NOMO-1 treated with dmso at 0.1 percent for 144 hours (cell line): ENCODE data around the gene TRIM16.
"Not testable (repeated sequence)": the region's sequence is repeated elsewhere in the genome, so short reads cannot be mapped to it uniquely, and the experiment has no call there.

ENCODE experiments used
- DNase-seq: peaks from one replicate; lab custom pipeline; 2025; ENCODE audit not compliant: unreplicated experiment; lab: John Stamatoyannopoulos, UW

The TRIM16 gene

DNA sequence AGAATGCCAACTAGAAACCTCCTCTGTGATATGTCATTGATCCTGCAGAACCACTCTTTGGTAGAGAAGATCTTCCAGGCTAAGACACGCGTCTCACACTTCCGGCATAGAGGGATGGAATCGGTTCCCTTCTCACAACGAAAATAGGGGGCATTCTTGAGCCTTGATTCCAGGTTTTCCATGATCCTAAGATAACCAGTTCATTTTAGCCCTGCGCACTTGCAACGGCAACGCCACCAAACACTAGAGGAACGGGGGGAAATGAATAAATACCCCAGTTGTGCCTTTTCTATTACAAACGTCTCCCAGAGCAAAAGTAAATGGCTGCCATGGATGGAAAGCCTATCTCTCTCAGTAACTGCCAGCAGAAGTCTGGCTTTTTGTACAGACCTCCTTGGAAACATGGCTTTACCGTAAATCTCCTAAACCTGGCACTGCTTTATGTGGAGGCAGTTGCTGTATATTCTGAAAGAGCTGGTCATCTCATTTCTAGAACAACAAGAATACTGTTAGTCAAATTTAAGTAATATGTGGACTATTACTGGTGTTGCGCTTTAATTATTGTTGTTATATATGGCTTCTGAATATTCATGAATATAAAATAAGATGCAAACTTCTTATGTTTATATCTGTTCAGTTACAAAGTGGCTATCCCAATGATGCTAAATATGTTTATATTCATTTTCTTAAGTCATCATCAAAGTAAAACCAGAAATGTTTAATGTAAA lies 64.6 kb downstream of the TRIM16 start, which contains the start of gene FBXW10B:
Gene FBXW10B (minus strand): TSS at position 374 of the 728 bp plus-strand sequence. CDS start 192 bp downstream, at position 182.
- DNase-seq = not testable (repeated sequence)

DNA sequence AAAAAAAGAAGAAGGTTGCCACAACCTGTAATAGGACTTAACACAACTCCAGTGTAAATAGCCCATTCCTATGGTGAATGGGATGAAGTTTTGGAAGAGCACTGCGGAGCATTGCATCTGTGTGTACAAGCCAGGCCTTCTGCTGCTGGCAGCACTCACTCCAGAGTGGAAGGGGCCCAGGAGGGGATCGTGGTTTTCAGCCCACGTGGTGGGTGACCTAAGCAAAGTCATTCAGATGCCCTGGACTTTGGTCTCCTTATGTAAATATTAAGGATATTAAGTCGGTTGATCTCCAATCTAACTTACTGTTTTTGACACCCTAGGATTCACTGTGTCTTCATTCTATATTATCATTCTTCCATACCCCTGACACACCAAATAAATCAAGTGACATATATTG lies 67.3 kb downstream of the TRIM16 start:
- DNase-seq = not testable (repeated sequence)

DNA sequence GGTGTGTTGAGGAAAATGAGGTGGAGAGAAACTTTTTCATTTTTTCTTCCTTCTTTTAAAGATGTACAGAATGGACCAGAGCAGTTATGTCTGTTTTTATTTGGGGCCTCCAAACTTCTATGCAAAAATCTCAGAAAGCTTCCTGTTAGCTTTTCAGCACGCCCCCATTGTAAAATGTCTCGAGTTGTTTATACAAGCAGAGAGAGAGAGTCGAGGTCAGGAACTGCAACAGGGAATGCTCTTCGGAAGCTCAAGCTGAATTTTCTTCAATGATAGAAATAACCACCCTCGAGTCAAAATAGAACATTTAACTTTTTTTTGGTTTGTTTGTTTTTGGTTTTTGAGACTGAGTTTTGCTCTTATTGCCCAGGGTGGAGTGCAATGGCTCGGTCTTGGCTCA lies 68.3 kb downstream of the TRIM16 start:
- not testable (repeated sequence) for DNase-seq

DNA sequence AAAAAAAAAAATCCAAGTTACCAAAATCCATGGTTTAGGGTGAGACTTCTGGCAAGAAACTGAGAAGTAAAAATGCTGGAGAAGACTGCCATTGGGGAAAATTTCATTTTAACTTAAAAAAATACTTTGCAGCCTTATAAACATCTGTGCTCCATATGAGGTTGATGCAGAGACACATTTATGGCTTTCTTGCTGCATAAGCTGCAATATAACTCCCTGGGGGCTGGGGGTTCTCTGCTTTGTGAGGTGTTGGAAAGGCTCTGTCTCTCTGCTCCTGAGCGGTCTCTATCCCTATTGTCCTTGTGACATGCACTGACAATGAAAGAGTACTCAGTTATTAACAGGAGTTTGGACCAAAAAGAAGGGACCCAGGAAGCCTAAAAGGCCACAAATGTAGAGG lies 71.0 kb downstream of the TRIM16 start:
- DNase-seq = not testable (repeated sequence)

DNA sequence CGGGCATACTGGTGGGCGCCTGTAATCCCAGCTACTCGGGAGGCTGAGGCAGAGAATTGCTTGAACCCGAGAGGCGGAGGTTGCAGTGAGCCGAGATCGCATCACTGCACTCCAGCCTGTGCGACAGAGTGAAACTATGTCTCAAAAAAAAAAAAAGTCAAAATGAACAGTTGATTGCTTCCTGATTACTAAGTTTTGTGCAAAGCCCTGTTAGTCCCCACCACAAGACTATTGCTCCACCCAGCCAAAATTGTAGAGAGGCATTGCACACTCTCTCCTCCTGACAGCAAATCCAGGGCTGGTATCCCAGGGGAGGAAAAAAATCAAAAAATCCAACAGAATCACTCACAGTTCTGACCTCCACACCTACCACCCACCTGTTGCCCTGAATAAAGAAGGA lies 91.2 kb downstream of the TRIM16 start:
- peak; percentile 40 for DNase-seq

DNA sequence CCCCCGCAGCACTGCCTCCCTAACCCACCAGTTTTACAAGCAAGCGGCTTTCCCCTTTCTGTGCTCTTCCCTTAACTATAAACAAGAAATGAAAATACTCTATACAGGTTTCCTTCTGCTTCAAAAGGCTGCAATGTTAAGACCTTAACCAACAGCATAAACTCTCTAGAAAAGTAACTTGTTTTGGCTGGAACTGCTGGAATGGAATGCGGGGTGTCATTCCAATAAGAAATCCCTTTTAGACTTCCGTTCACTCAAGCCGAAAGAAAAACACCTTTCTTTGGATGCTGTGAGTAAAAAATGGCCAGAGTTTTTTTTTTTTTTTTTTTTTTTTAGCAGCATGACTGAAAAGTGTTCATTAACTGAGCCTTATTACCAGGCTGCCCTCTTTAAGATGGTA lies 92.1 kb downstream of the TRIM16 start:
- DNase-seq = not testable (repeated sequence)

DNA sequence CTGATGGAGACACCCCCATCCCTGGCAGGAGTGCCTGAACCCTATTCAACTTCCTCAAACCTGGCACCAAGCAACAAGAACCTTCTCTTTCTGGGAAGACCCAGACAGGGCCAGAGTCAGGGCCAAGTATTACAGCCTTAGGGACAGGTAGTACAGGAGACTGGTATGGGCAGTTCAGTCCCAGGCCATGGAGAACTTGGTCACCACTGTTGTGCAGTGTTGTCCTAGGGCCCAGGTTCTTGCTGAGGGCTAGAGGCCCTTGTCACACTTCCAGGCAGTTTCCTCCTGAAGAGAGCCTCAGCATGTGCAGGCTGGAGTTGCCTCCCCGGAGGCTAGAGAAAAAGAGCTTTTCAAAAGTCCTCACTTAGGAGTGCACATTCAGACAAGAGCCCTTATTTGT lies 93.3 kb downstream of the TRIM16 start:
- not testable (repeated sequence) for DNase-seq

DNA sequence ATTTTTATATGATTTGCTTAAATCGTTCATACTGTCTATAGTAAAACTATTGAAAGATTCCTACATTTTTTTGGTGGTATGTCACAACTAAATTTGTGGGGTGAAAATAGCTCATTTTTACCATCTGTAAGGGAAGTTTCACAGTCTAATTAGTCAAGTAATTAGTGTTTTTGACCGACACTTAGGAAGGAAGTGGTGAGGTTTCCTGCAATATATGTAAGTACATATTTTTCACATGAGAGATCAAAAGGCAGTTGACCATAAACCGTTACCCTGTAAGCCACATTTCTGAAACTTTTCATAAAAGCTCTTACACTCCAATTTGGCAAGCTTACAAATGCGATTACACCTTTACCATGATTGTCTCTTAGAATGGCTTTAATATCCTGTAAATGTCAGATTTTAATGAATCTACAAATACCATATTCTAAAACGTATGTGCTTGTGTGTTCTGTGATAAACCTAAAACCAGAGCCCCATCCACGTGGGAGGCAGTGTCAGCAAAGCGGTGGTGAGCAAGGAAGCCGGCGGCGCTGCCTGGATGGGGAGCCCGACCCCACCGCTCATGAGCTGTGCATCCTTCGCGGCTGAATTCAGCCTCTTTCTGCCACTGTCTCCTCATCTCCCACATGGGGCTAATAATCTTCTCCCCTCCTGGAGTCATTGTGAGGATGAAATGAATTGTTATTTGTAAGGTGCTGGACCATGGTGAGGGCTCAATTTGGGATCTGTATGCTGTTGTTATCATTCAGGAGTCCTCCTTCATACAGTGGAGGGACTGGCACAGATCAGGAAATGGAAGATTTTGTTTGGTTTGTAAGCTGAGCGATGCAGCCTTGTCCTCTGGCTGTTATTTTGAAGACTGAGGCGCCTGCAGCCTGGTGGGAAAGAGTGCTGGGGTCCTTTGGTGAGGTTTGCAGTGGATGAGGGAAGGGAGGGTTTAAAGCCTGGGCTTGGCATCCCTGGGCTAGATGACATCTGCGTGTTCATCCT lies 94.3 kb downstream of the TRIM16 start:
- DNase-seq = not testable (repeated sequence)

DNA sequence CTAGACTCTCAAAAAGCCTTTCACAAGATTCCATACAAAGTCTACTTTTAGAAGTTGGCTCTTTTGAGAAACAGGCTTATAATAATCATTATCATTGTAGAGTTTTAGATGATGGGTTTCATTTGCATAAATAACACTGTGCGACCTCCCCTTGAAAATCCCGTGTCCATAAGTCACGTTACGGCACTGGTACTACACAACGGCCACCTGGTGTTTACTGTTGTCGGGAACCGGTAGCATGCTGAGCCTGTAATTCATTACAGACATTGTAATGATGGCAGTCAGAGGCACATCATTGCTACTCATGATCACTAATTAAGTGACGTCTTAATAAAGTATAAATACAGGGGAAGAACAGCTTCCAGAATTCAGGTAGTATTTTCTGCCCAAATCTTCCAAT lies 96.1 kb downstream of the TRIM16 start:
- DNase-seq = not testable (repeated sequence)

DNA sequence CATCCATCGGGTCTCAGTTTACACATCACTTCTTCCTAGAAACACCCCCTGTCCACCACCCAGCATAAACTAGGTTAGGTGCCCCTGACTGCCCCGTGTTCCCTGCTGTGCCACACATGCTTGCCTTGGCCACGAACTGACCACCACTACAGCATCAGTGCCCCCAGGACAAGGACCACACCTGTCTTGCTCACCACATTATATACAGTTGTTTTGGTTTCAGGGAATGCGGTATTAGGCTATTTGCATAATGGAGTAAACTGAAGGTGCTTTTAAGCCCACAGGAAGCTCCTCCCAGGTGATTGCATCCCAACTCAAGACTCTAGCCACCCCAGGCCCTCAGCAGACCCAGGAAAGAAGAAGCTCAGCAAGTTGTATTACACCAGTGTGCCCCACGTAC lies 100.8 kb downstream of the TRIM16 start:
- DNase-seq = not testable (repeated sequence)

DNA sequence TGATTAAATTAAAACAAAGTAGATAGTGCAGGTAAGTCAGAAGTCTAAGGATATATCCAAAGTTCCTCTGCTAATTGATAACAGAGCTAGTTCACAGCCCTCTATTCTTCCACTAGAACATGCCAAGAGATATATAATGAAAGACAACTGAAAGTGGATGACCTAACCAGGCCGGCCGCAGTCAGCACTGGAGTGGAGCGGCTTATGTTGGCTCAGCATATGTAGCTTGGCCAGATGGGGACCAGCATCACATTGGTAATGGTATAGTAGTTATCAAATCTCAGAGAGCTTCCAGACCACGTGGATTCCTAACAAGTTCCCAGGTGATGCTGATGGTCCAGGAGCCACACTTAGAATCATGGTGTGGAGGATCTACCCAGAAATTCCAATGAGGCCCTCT lies 102.6 kb downstream of the TRIM16 start:
- DNase-seq = not testable (repeated sequence)
